ENCODE measurements around the gene FXR2. TPM values are rescaled to one million over a fixed set of nuclear protein-coding genes. Genes with fewer than 3 reads are reported as not detected.

The FXR2 gene
- total and polyA plus RNA-seq, 4 donors = 29.0 to 31.1 (median 30.0) TPM

- ATAC-seq (ENCODE audit: insufficient read depth, low FRiP score) (no peak), DNase-seq (no peak)
- H3K4me3 ChIP-seq = no peak overlapping the region
- H3K27me3 ChIP-seq (ENCODE audit: control insufficient read depth in 3 of 3, insufficient read depth in 3 of 3, low read length in 2 of 3) = no peaks in the 10 kb centered on the region
- 76 to 79% methylated on average over 12 of the region's 12 CpGs for WGBS, 2 donors
- H3K36me3 ChIP-seq (ENCODE audit: control insufficient read depth in 4 of 4, insufficient read depth in 4 of 4, low read length in 4 of 4) = peaks cover 11 to 33% (median 20%) of the 10 kb centered on the region in 4 donors
- peaks cover 4 to 27% (median 14%) of the 10 kb centered on the region in 5 donors for H3K4me1 ChIP-seq (ENCODE audit: control insufficient read depth in 5 of 5, insufficient read depth in 5 of 5, low read length in 5 of 5)
- no peaks in the 10 kb centered on the region for H3K9me3 ChIP-seq (ENCODE audit: control insufficient read depth in 4 of 4, insufficient read depth in 3 of 4, low read length in 3 of 4)
- TF ChIP-seq CTCF (IDR thresholded peaks at IDR 0.05; ENCODE audit: control extremely low read depth, extremely low read depth) = no peak
- no peak overlapping the region for H3K9ac ChIP-seq (ENCODE audit: insufficient read depth in 1 of 2, low read length in 2 of 2)
- H3K27ac ChIP-seq (ENCODE audit: low read depth in 1 of 2, low read length in 1 of 2) = peak overlapping the region; percentile 14 to 41
Observed at GRCh38 chr17:7587420-7588151, 27.1 kb downstream of the FXR2 start.

- peaks cover 7 to 34% (median 20%) of the 10 kb centered on the region in 5 donors for H3K4me1 ChIP-seq (ENCODE audit: control insufficient read depth in 5 of 5, insufficient read depth in 5 of 5, low read length in 5 of 5)
- TF ChIP-seq CTCF (IDR thresholded peaks at IDR 0.05; ENCODE audit: control extremely low read depth, extremely low read depth) = no peak
- no peak overlapping the region for H3K4me3 ChIP-seq
- DNase-seq (peak in 1 of 3 donors; percentile 22), ATAC-seq (ENCODE audit: insufficient read depth, low FRiP score) (no peak)
- H3K9ac ChIP-seq (ENCODE audit: insufficient read depth in 1 of 2, low read length in 2 of 2) = no peak overlapping the region
- peak overlapping the region; percentile 14 to 41 for H3K27ac ChIP-seq (ENCODE audit: low read depth in 1 of 2, low read length in 1 of 2)
- WGBS, 2 donors = 77 to 79% methylated on average over 9 of the region's 9 CpGs
- no peaks in the 10 kb centered on the region for H3K27me3 ChIP-seq (ENCODE audit: control insufficient read depth in 3 of 3, insufficient read depth in 3 of 3, low read length in 2 of 3)
- peaks cover 4 to 30% (median 14%) of the 10 kb centered on the region in 4 donors for H3K36me3 ChIP-seq (ENCODE audit: control insufficient read depth in 4 of 4, insufficient read depth in 4 of 4, low read length in 4 of 4)
- no peaks in the 10 kb centered on the region for H3K9me3 ChIP-seq (ENCODE audit: control insufficient read depth in 4 of 4, insufficient read depth in 3 of 4, low read length in 3 of 4)
Observed at GRCh38 chr17:7586673-7587419, 27.9 kb downstream of the FXR2 start.

- H3K27ac ChIP-seq (ENCODE audit: low read depth in 1 of 2, low read length in 1 of 2) = peak within 1 kb of the TSS; percentile 89
- ATAC-seq (ENCODE audit: insufficient read depth, low FRiP score) (peak; percentile 74), DNase-seq (peak; percentile 99 to 100 (median 99))
- H3K9me3 ChIP-seq (ENCODE audit: control insufficient read depth in 4 of 4, insufficient read depth in 3 of 4, low read length in 3 of 4) = no peaks in the 10 kb centered on the region
- peaks cover 10 to 35% (median 17%) of the 10 kb centered on the region in 5 donors for H3K4me1 ChIP-seq (ENCODE audit: control insufficient read depth in 5 of 5, insufficient read depth in 5 of 5, low read length in 5 of 5)
- no peak for TF ChIP-seq CTCF (IDR thresholded peaks at IDR 0.05; ENCODE audit: control extremely low read depth, extremely low read depth)
- H3K27me3 ChIP-seq (ENCODE audit: control insufficient read depth in 3 of 3, insufficient read depth in 3 of 3, low read length in 2 of 3) = no peaks in the 10 kb centered on the region
- H3K4me3 ChIP-seq = peak within 1 kb of the TSS; percentile 48
- WGBS, 2 donors = 14 to 19% methylated on average over 69 of the region's 69 CpGs
- peak within 1 kb of the TSS; percentile 92 to 99 for H3K9ac ChIP-seq (ENCODE audit: insufficient read depth in 1 of 2, low read length in 2 of 2)
- peaks cover 5 to 27% (median 18%) of the 10 kb centered on the region in 4 donors for H3K36me3 ChIP-seq (ENCODE audit: control insufficient read depth in 4 of 4, insufficient read depth in 4 of 4, low read length in 4 of 4)
Observed at GRCh38 chr17:7583253-7584109, 31.2 kb downstream of the FXR2 start, which contains the start of gene MPDU1. Gene MPDU1, plus strand, starts transcription at chr17:7583852. Its CDS starts 11 bp downstream, at chr17:7583863.

Data from lung (tissue), 12 donors.